CD4-positive, CD25-positive, alpha-beta regulatory T cell (primary cell): ENCODE results near the gene FOXP2. TPM values are rescaled to one million over a fixed set of nuclear protein-coding genes. Genes with fewer than 3 reads are reported as not detected.
A peak's percentile ranks its signal among the peaks of the same experiment; 100 is the strongest.

Experiments used
- ATAC-seq, 2 donors: fragments of 150-1000 bp; cut with Tn5 transposase; one replicate each; pipeline ENCODE4 v1.10.0; 2021; ENCODE audit warnings: low read depth in 2 of 2, moderate number of reproducible peaks in 2 of 2, moderate library complexity in 1 of 2
- DNase-seq, 3 donors: peaks; one replicate each; pipeline versions ENCODE4 v3.0.0 to v3.0.0-alpha.2; 2012 to 2022; ENCODE audit warnings: mixed read lengths in 1 of 3
- H3K27ac ChIP-seq: one replicate; pipeline ENCODE4 v1.7.0; 2013; ENCODE audit warnings: mild to moderate bottlenecking, low read length; ENCODE audit not compliant: insufficient read depth, poor library complexity, severe bottlenecking
- H3K27me3 ChIP-seq: one replicate; pipeline ENCODE4 v1.7.0; 2013; ENCODE audit warnings: low read length; ENCODE audit not compliant: control insufficient read depth, insufficient read depth
- H3K36me3 ChIP-seq: one replicate; pipeline ENCODE4 v1.7.0; 2013; ENCODE audit warnings: mild to moderate bottlenecking, low read length, moderate library complexity; ENCODE audit not compliant: control insufficient read depth, insufficient read depth
- H3K4me1 ChIP-seq: 2 replicates; pipeline ENCODE4 v1.7.0; 2013; ENCODE audit warnings: mild to moderate bottlenecking, low read length; ENCODE audit not compliant: insufficient read depth, control insufficient read depth, poor library complexity, severe bottlenecking
- H3K4me3 ChIP-seq: one replicate; pipeline ENCODE4 v1.7.0; 2013; ENCODE audit warnings: low read depth, mild to moderate bottlenecking, low read length, moderate library complexity
- H3K9me3 ChIP-seq, 2 experiments: 1 replicate in 1 of 2; 2 replicates in 1 of 2; pipeline ENCODE4 v1.7.0; 2013; ENCODE audit warnings: low read length in 2 of 2, mild to moderate bottlenecking in 1 of 2, moderate library complexity in 1 of 2; ENCODE audit not compliant: control insufficient read depth in 2 of 2
- H3K27ac Mint-ChIP-seq, 3 donors: one replicate each; pipeline ENCODE4 v1.8.0; 2020 to 2022; ENCODE audit warnings: mild to moderate bottlenecking in 3 of 3, mixed read lengths in 3 of 3, moderate library complexity in 2 of 3
- H3K27me3 Mint-ChIP-seq: one replicate; pipeline ENCODE4 v1.8.0; 2022; ENCODE audit warnings: mild to moderate bottlenecking, mixed read lengths
- H3K36me3 Mint-ChIP-seq: one replicate; pipeline ENCODE4 v1.8.0; 2020; ENCODE audit warnings: mixed read lengths
- H3K4me1 Mint-ChIP-seq, 4 donors: one replicate each; pipeline ENCODE4 v1.8.0; 2020 to 2022; ENCODE audit warnings: mixed read lengths in 4 of 4, mild to moderate bottlenecking in 1 of 4
- H3K4me3 Mint-ChIP-seq, 4 donors: one replicate each; pipeline ENCODE4 v1.8.0; 2020 to 2022; ENCODE audit warnings: mild to moderate bottlenecking in 4 of 4, mixed read lengths in 4 of 4, moderate library complexity in 3 of 4
- H3K9me3 Mint-ChIP-seq, 7 donors: one replicate each; pipeline ENCODE4 v1.8.0; 2020 to 2022; ENCODE audit warnings: mixed read lengths in 7 of 7, mild to moderate bottlenecking in 3 of 7, moderate library complexity in 2 of 7
- polyA plus RNA-seq, 4 donors: library from polyadenylated mRNA; unstranded; fragments of 300-500 nt; fragmentation: Illumina TruSeq; gene quantifications; one replicate each; pipeline ENCODE4 v1.2.3, GENCODE V29; 2021
- total RNA-seq: library from RNA; stranded (reverse); gene quantifications from one replicate; pipeline ENCODE4 v1.2.3, GENCODE V29; 2022

The FOXP2 gene
- total and polyA plus RNA-seq, 5 donors from 2014 or later = not detected

- no peaks in the 10 kb centered on the region for H3K27me3 Mint-ChIP-seq
- Histone ChIP-seq H3K27ac (no peak overlapping the region), H3K9me3 (no peaks in the 10 kb centered on the region), H3K36me3 (no peaks in the 10 kb centered on the region), H3K4me1 (no peaks in the 10 kb centered on the region), H3K27me3 (no peaks in the 10 kb centered on the region), H3K4me3 (no peak overlapping the region)
- H3K27ac Mint-ChIP-seq = no peak overlapping the region
- ATAC-seq (no peak), DNase-seq (no peak)
- H3K36me3 Mint-ChIP-seq = no peaks in the 10 kb centered on the region
- H3K9me3 Mint-ChIP-seq = peaks cover 0 to 2% (median 0%) of the 10 kb centered on the region in 7 donors
- H3K4me3 Mint-ChIP-seq = no peak overlapping the region
- H3K4me1 Mint-ChIP-seq = no peaks in the 10 kb centered on the region
Measured at GRCh38 chr7:114711241-114711640, 296.6 kb downstream of the FOXP2 start.

- H3K4me3 ChIP-seq = no peak overlapping the region
- Mint-ChIP-seq H3K4me3 (no peak overlapping the region), H3K27me3 (peaks cover 8% of the 10 kb centered on the region), H3K27ac (no peak overlapping the region), H3K36me3 (no peaks in the 10 kb centered on the region), H3K9me3 (peaks cover 0 to 2% (median 0%) of the 10 kb centered on the region in 7 donors), H3K4me1 (no peaks in the 10 kb centered on the region)
- ATAC-seq = no peak
- H3K27me3 ChIP-seq = no peaks in the 10 kb centered on the region
- DNase-seq = no peak
- no peaks in the 10 kb centered on the region for H3K4me1 ChIP-seq
- no peaks in the 10 kb centered on the region for H3K9me3 ChIP-seq
- no peaks in the 10 kb centered on the region for H3K36me3 ChIP-seq
- no peak overlapping the region for H3K27ac ChIP-seq
Measured at GRCh38 chr7:114715907-114716306, 301.3 kb downstream of the FOXP2 start.

- H3K4me1 Mint-ChIP-seq = no peaks in the 10 kb centered on the region
- Histone ChIP-seq H3K27ac (no peak overlapping the region), H3K4me1 (no peaks in the 10 kb centered on the region), H3K27me3 (no peaks in the 10 kb centered on the region), H3K9me3 (no peaks in the 10 kb centered on the region), H3K4me3 (no peak overlapping the region), H3K36me3 (no peaks in the 10 kb centered on the region)
- no peak overlapping the region for H3K27ac Mint-ChIP-seq
- ATAC-seq (no peak), DNase-seq (peak in 1 of 3 donors; percentile 26)
- peaks cover 0 to 2% (median 0%) of the 10 kb centered on the region in 7 donors for H3K9me3 Mint-ChIP-seq
- H3K4me3 Mint-ChIP-seq = no peak overlapping the region
- H3K36me3 Mint-ChIP-seq = no peaks in the 10 kb centered on the region
- peaks cover 12% of the 10 kb centered on the region for H3K27me3 Mint-ChIP-seq
Measured at GRCh38 chr7:114718861-114719260, 304.2 kb downstream of the FOXP2 start.

- no peak overlapping the region for H3K4me3 ChIP-seq
- H3K9me3 Mint-ChIP-seq = peaks cover 0 to 2% (median 0%) of the 10 kb centered on the region in 7 donors
- no peak for ATAC-seq
- no peaks in the 10 kb centered on the region for H3K9me3 ChIP-seq
- H3K27ac ChIP-seq = no peak overlapping the region
- no peak overlapping the region for H3K27ac Mint-ChIP-seq
- no peak overlapping the region for H3K4me3 Mint-ChIP-seq
- H3K27me3 ChIP-seq = no peaks in the 10 kb centered on the region
- H3K36me3 ChIP-seq = no peaks in the 10 kb centered on the region
- no peaks in the 10 kb centered on the region for H3K36me3 Mint-ChIP-seq
- peaks cover 12% of the 10 kb centered on the region for H3K27me3 Mint-ChIP-seq
- DNase-seq = no peak
- H3K4me1 Mint-ChIP-seq = no peaks in the 10 kb centered on the region
- H3K4me1 ChIP-seq = no peaks in the 10 kb centered on the region
Measured at GRCh38 chr7:114720725-114721124, 306.1 kb downstream of the FOXP2 start.

GRCh38 chr7:114722562-114722961 is 307.9 kb downstream of the FOXP2 start:
- Mint-ChIP-seq H3K9me3 (peaks cover 0 to 2% (median 0%) of the 10 kb centered on the region in 7 donors), H3K27ac (no peak overlapping the region), H3K27me3 (peaks cover 12% of the 10 kb centered on the region), H3K4me3 (no peak overlapping the region), H3K36me3 (no peaks in the 10 kb centered on the region), H3K4me1 (no peaks in the 10 kb centered on the region)
- H3K36me3 ChIP-seq = no peaks in the 10 kb centered on the region
- no peak overlapping the region for H3K27ac ChIP-seq
- no peak for ATAC-seq
- H3K4me3 ChIP-seq = no peak overlapping the region
- no peaks in the 10 kb centered on the region for H3K4me1 ChIP-seq
- H3K9me3 ChIP-seq = no peaks in the 10 kb centered on the region
- DNase-seq = no peak
- no peaks in the 10 kb centered on the region for H3K27me3 ChIP-seq

GRCh38 chr7:114723308-114723707 is 308.7 kb downstream of the FOXP2 start:
- Histone ChIP-seq H3K27me3 (no peaks in the 10 kb centered on the region), H3K4me3 (no peak overlapping the region), H3K27ac (no peak overlapping the region), H3K9me3 (no peaks in the 10 kb centered on the region), H3K36me3 (no peaks in the 10 kb centered on the region), H3K4me1 (no peaks in the 10 kb centered on the region)
- Mint-ChIP-seq H3K9me3 (peaks cover 0 to 2% (median 0%) of the 10 kb centered on the region in 7 donors), H3K36me3 (no peaks in the 10 kb centered on the region), H3K4me3 (no peak overlapping the region), H3K27ac (no peak overlapping the region), H3K27me3 (peaks cover 12% of the 10 kb centered on the region), H3K4me1 (no peaks in the 10 kb centered on the region)
- DNase-seq (no peak), ATAC-seq (no peak)

- Mint-ChIP-seq H3K27ac (no peak overlapping the region), H3K36me3 (no peaks in the 10 kb centered on the region), H3K4me1 (peaks cover 0 to 2% (median 0%) of the 10 kb centered on the region in 4 donors), H3K27me3 (no peaks in the 10 kb centered on the region), H3K9me3 (peaks cover 0 to 1% (median 0%) of the 10 kb centered on the region in 7 donors), H3K4me3 (no peak overlapping the region)
- H3K4me1 ChIP-seq = no peaks in the 10 kb centered on the region
- DNase-seq = no peak
- no peak for ATAC-seq
- H3K9me3 ChIP-seq = no peaks in the 10 kb centered on the region
- H3K4me3 ChIP-seq = no peak overlapping the region
- no peaks in the 10 kb centered on the region for H3K36me3 ChIP-seq
- H3K27me3 ChIP-seq = no peaks in the 10 kb centered on the region
- no peak overlapping the region for H3K27ac ChIP-seq
Measured at GRCh38 chr7:114740095-114740494, 325.5 kb downstream of the FOXP2 start.

GRCh38 chr7:114740941-114741340 is 326.3 kb downstream of the FOXP2 start:
- no peak for ATAC-seq
- H3K4me3 ChIP-seq = no peak overlapping the region
- no peaks in the 10 kb centered on the region for H3K36me3 ChIP-seq
- Mint-ChIP-seq H3K4me1 (peaks cover 0 to 2% (median 0%) of the 10 kb centered on the region in 4 donors), H3K27me3 (no peaks in the 10 kb centered on the region), H3K9me3 (peaks cover 0 to 1% (median 0%) of the 10 kb centered on the region in 7 donors), H3K36me3 (no peaks in the 10 kb centered on the region), H3K27ac (no peak overlapping the region), H3K4me3 (no peak overlapping the region)
- no peaks in the 10 kb centered on the region for H3K9me3 ChIP-seq
- DNase-seq = no peak
- no peaks in the 10 kb centered on the region for H3K4me1 ChIP-seq
- H3K27me3 ChIP-seq = no peaks in the 10 kb centered on the region
- H3K27ac ChIP-seq = no peak overlapping the region
